SK-N-SH (cell line): Measurements from ENCODE around the gene NTRK3. TPM values are rescaled to one million over a fixed set of nuclear protein-coding genes. Genes with fewer than 3 reads are reported as not detected.

Source experiments
- CTCF ChIA-PET: fragments of 300-600, 350-600 bp; formaldehyde crosslinking; extraction: SDS; loops from one replicate; lab custom pipeline; 2021; lab: Yijun Ruan, JAX
- POLR2A ChIA-PET: fragments of 350-600 bp; sonication (Branson Sonifier 250); formaldehyde crosslinking; extraction: SDS; loops from one replicate; lab custom pipeline; 2020; ENCODE audit warnings: antibody characterized with exemption, inconsistent platforms; lab: Yijun Ruan, JAX
- DNase-seq: peaks from one replicate; pipeline ENCODE4 v3.0.0; 2012
- H2AFZ ChIP-seq: fragments of 200-600 bp; sonication (generic); 2 replicates; pipeline ENCODE4 v1.8.1; 2016; ENCODE audit warnings: antibody characterized with exemption, mild to moderate bottlenecking, low read depth
- H3F3A ChIP-seq: fragments of 200-600 bp; sonication (generic); replicated peaks from 2 replicates; pipeline ENCODE3; 2016; ENCODE audit warnings: antibody characterized with exemption, mild to moderate bottlenecking; ENCODE audit not compliant: insufficient read depth
- H3K27ac ChIP-seq, 2 experiments: fragments of 200-500 bp in 1 of 2; fragments of 200-600 bp in 1 of 2; sonication (Bioruptor generic) in 1 of 2; sonication (generic), shearing (Covaris generic) in 1 of 2; 2 replicates each; pipeline versions ENCODE4 v1.5.1 to v1.6.1; 2014 to 2016; ENCODE audit warnings: low read depth in 2 of 2, inconsistent platforms in 1 of 2, low read length in 1 of 2, mild to moderate bottlenecking in 1 of 2, mixed read lengths in 1 of 2
- H3K27me3 ChIP-seq: fragments of 200-600 bp; sonication (generic), shearing (Covaris generic); 2 replicates; pipeline ENCODE4 v1.6.1; 2016; ENCODE audit warnings: mixed run types; ENCODE audit not compliant: insufficient read depth
- H3K36me3 ChIP-seq, 2 experiments: fragments of 200-500 bp in 1 of 2; fragments of 200-600 bp in 1 of 2; sonication (Bioruptor generic) in 1 of 2; sonication (generic) in 1 of 2; replicated peaks in 1 of 2; 2 replicates each; pipeline versions ENCODE3 to v1.5.1; 2014 to 2016; ENCODE audit warnings: low read length in 1 of 2, mild to moderate bottlenecking in 1 of 2; ENCODE audit not compliant: insufficient read depth in 2 of 2, control insufficient read depth in 1 of 2
- H3K4me1 ChIP-seq, 2 experiments: fragments of 200-500 bp in 1 of 2; fragments of 200-600 bp in 1 of 2; sonication (Bioruptor generic) in 1 of 2; sonication (generic), shearing (Covaris generic) in 1 of 2; 2 replicates each; pipeline versions ENCODE4 v1.5.1 to v1.6.1; 2014 to 2016; ENCODE audit warnings: low read depth in 1 of 2, low read length in 1 of 2, mixed run types in 1 of 2; ENCODE audit not compliant: insufficient read depth in 2 of 2, control insufficient read depth in 1 of 2
- H3K4me2 ChIP-seq: fragments of 200-600 bp; sonication (generic), shearing (Covaris generic); 2 replicates; pipeline ENCODE4 v1.6.1; 2017; ENCODE audit warnings: mixed run types
- H3K4me3 ChIP-seq, 2 experiments: fragments of 200-500 bp in 1 of 2; fragments of 200-600 bp in 1 of 2; sonication (Bioruptor generic) in 1 of 2; sonication (generic), shearing (Covaris generic) in 1 of 2; 2 replicates each; pipeline versions ENCODE4 v1.5.1 to v1.8.1; 2014 to 2016; ENCODE audit warnings: low read depth in 2 of 2, inconsistent platforms in 1 of 2, low read length in 1 of 2, mild to moderate bottlenecking in 1 of 2, mixed read lengths in 1 of 2, moderate library complexity in 1 of 2
- H3K79me2 ChIP-seq: fragments of 200-600 bp; sonication (generic); 2 replicates; pipeline ENCODE4 v1.8.1; 2017; ENCODE audit warnings: mild to moderate bottlenecking; ENCODE audit not compliant: insufficient read depth
- H3K9ac ChIP-seq: fragments of 200-600 bp; sonication (generic); 2 replicates; pipeline ENCODE4 v1.6.1; 2017; ENCODE audit warnings: mixed run types
- H3K9me2 ChIP-seq: fragments of 200-600 bp; sonication (generic); 2 replicates; pipeline ENCODE4 v1.6.1; 2017; ENCODE audit warnings: mixed run types
- H3K9me3 ChIP-seq: fragments of 200-600 bp; sonication (generic); 2 replicates; pipeline ENCODE4 v1.6.1; 2017; ENCODE audit warnings: mixed run types, mild to moderate bottlenecking, moderate library complexity
- H4K20me1 ChIP-seq: fragments of 200-600 bp; sonication (generic); 2 replicates; pipeline ENCODE4 v1.6.1; 2017; ENCODE audit warnings: mild to moderate bottlenecking, mixed run types; ENCODE audit not compliant: insufficient read depth
- ELF1 ChIP-seq: IDR thresholded peaks from 2 replicates; pipeline ENCODE4 v1.4.0; 2012
- FOSL2 ChIP-seq: IDR thresholded peaks from 2 replicates; pipeline ENCODE4 v1.4.0; 2012; ENCODE audit warnings: low read depth, mild to moderate bottlenecking, moderate library complexity, borderline replicate concordance
- FOXJ3 ChIP-seq: sonication (generic); formaldehyde crosslinking; IDR thresholded peaks from 2 replicates; pipeline ENCODE4 v1.5.1; 2020; ENCODE audit warnings: mild to moderate bottlenecking, missing genetic modification reagents
- FOXM1 ChIP-seq: IDR thresholded peaks from 2 replicates; pipeline ENCODE4 v1.4.0; 2012; ENCODE audit warnings: low read depth, mild to moderate bottlenecking
- GABPA ChIP-seq: IDR thresholded peaks from 2 replicates; pipeline ENCODE4 v1.4.0; 2012; ENCODE audit warnings: low read depth, mild to moderate bottlenecking
- GATA2 ChIP-seq: sonication (generic); formaldehyde crosslinking; IDR thresholded peaks from 2 replicates; pipeline ENCODE4 v1.5.0; 2020; ENCODE audit warnings: mild to moderate bottlenecking, missing genetic modification reagents
- JUND ChIP-seq: IDR thresholded peaks from 2 replicates; pipeline ENCODE4 v1.4.0; 2012
- MEF2A ChIP-seq: IDR thresholded peaks from 2 replicates; pipeline ENCODE4 v1.4.0; 2012; ENCODE audit warnings: low read depth, borderline replicate concordance
- MXI1 ChIP-seq: IDR thresholded peaks from 2 replicates; pipeline ENCODE4 v1.6.1; 2012; ENCODE audit warnings: mild to moderate bottlenecking, low read depth, low read length, improper control_type of control experiment
- NRF1 ChIP-seq: IDR thresholded peaks from 2 replicates; pipeline ENCODE4 v1.6.1; 2012; ENCODE audit warnings: low read depth, mild to moderate bottlenecking, low read length
- POLR2AphosphoS5 ChIP-seq: IDR thresholded peaks from 2 replicates; pipeline ENCODE4 v1.6.1; 2012; ENCODE audit warnings: low read depth, low read length
- RCOR1 ChIP-seq: fragments of 150-350 bp; IDR thresholded peaks from 2 replicates; pipeline ENCODE4 v1.6.1; 2017; ENCODE audit warnings: antibody characterized with exemption, low read length
- RFX5 ChIP-seq: IDR thresholded peaks from 2 replicates; pipeline ENCODE4 v1.6.1; 2012; ENCODE audit warnings: mild to moderate bottlenecking, improper control_type of control experiment, low read length
- RXRA ChIP-seq: IDR thresholded peaks from 2 replicates; pipeline ENCODE4 v1.4.0; 2012; ENCODE audit warnings: low read depth, mild to moderate bottlenecking, borderline replicate concordance
- SIN3A ChIP-seq: IDR thresholded peaks from 2 replicates; pipeline ENCODE4 v1.6.1; 2012; ENCODE audit warnings: low read depth, mild to moderate bottlenecking, low read length, moderate library complexity, borderline replicate concordance
- YY1 ChIP-seq: IDR thresholded peaks from 2 replicates; pipeline ENCODE4 v1.4.0; 2012; ENCODE audit warnings: low read depth, mild to moderate bottlenecking
- WGBS: methylation state at CpG from one replicate; pipeline ENCODE4 v1.1.6; 2017; ENCODE audit warnings: low lambda C conversion rate; 5-methylcytosine and 5-hydroxymethylcytosine counted together
- polyA plus RNA-seq, 3 experiments: library from polyadenylated mRNA; depleted of rRNA; stranded (reverse); fragments of >200 nt; gene quantifications; 2 replicates each; pipeline ENCODE4 v1.2.3, GENCODE V29; 2012
- TF ChIP-seq, protein P1 (sequence below): IDR thresholded peaks from 2 replicates; pipeline ENCODE4 v1.4.0; 2012; ENCODE audit warnings: low read depth, borderline replicate concordance
- TF ChIP-seq, protein P2 (sequence below): IDR thresholded peaks from 2 replicates; pipeline ENCODE4 v1.4.0; 2012; ENCODE audit warnings: low read depth
- TF ChIP-seq, protein P3 (sequence below): fragments of 200-600 bp; sonication (generic); IDR thresholded peaks from 2 replicates; pipeline ENCODE4 v1.6.1; 2017; ENCODE audit warnings: antibody characterized with exemption, mild to moderate bottlenecking, moderate library complexity

NTRK3 gene
- polyA plus RNA-seq, 1 of the 3 experiments (the other 2 are of a cell fraction) = 2.6 TPM

DNA sequence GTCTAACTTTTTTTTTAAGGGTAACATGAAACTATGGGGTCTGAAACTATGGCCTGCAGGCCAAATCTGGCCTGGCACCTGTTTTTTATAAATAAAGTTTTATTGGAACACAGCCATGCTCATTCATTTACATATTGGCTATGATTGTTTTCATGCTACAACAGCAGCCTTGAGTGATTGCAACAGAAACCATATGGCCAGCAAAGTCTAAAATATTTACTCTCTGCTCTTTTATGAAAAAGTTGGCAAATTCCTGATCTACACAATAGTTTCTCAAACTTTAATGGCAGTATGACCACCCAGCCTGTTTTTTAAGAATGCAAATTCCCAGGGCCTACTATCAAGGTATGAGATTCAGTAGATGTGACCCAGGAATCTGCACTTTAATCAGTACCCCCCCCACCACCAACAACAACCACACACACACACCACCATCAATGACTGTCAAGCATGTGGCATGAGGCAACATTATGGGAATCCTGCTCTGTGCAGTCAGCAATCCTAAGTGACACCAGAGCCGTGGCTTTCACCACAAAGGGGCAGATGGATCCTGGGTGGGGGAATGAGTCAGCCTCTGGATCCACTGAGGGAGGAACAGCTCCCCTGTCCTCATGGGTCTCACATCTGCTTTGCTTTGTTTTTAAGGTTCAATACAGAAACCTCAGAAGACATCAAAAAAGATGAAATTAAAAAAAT is 142.8 kb downstream of the NTRK3 start:
- POLR2A ChIA-PET = no interaction called here
- TF ChIP-seq ELF1 (no peak), FOXJ3 (CRISPR knock-in tag) (no peak), FOSL2 (no peak)
- TF ChIP-seq, all 33 proteins: peak for 0
- no peaks in the 10 kb centered on the region for H3K9me2 ChIP-seq
- H3K27ac ChIP-seq = no peak overlapping the region
- no peaks in the 10 kb centered on the region for H3K79me2 ChIP-seq
- H3K4me2 ChIP-seq = no peak overlapping the region
- no peaks in the 10 kb centered on the region for H3K36me3 ChIP-seq
- H3F3A ChIP-seq = no peaks in the 10 kb centered on the region
- no peaks in the 10 kb centered on the region for H3K27me3 ChIP-seq
- CTCF ChIA-PET = no interaction called here
- no peaks in the 10 kb centered on the region for H4K20me1 ChIP-seq
- H3K9me3 ChIP-seq = no peaks in the 10 kb centered on the region
- WGBS = 14% methylated on average over 1 of the region's 1 CpG
- no peaks in the 10 kb centered on the region for H3K4me1 ChIP-seq
- H2AFZ ChIP-seq = no peak overlapping the region
- no peak overlapping the region for H3K4me3 ChIP-seq
- H3K9ac ChIP-seq = no peak overlapping the region
- no peak for DNase-seq

DNA sequence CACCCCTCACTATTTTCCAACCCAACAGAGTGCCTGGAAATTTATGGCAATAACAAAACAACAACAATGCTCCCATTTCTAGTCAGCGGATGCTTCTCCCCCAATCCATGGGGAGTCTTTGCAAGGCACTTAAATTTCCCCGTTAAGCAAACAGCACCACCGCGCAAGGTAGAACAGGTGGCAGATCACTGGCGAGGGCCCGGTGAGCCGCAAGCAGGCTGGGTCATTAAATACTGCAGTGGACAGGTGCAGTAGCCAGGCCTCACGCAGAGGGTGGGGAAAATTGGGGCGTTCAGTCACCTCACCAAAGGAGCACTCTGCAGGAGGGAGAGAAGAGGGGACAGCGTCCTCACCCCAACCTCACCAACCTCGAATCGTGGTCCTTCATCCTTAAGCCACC is 147.5 kb downstream of the NTRK3 start:
- Histone ChIP-seq H3K4me3 (no peak overlapping the region), H3K4me2 (no peak overlapping the region), H2AFZ (no peak overlapping the region), H3K27ac (no peak overlapping the region), H3K79me2 (no peaks in the 10 kb centered on the region), H3K9me3 (no peaks in the 10 kb centered on the region), H3F3A (no peaks in the 10 kb centered on the region), H3K4me1 (no peaks in the 10 kb centered on the region), H3K27me3 (no peaks in the 10 kb centered on the region), H3K9me2 (no peaks in the 10 kb centered on the region), H4K20me1 (no peaks in the 10 kb centered on the region), H3K9ac (no peak overlapping the region), H3K36me3 (no peaks in the 10 kb centered on the region)
- DNase-seq = no peak
- ChIA-PET POLR2A (no interaction called here), CTCF (interaction anchor here (1.1 to 1.6 kb wide), 2 partner anchors 9 to 137 kb away, joined by 3 to 4 read pairs; no protein-coding TSS in a partner anchor)
- TF ChIP-seq, protein P1, sequence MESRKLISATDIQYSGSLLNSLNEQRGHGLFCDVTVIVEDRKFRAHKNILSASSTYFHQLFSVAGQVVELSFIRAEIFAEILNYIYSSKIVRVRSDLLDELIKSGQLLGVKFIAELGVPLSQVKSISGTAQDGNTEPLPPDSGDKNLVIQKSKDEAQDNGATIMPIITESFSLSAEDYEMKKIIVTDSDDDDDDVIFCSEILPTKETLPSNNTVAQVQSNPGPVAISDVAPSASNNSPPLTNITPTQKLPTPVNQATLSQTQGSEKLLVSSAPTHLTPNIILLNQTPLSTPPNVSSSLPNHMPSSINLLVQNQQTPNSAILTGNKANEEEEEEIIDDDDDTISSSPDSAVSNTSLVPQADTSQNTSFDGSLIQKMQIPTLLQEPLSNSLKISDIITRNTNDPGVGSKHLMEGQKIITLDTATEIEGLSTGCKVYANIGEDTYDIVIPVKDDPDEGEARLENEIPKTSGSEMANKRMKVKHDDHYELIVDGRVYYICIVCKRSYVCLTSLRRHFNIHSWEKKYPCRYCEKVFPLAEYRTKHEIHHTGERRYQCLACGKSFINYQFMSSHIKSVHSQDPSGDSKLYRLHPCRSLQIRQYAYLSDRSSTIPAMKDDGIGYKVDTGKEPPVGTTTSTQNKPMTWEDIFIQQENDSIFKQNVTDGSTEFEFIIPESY = no peak
- TF ChIP-seq MXI1 (no peak), MEF2A (no peak), NRF1 (no peak)
- TF ChIP-seq, protein P2, sequence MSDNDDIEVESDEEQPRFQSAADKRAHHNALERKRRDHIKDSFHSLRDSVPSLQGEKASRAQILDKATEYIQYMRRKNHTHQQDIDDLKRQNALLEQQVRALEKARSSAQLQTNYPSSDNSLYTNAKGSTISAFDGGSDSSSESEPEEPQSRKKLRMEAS = no peak
- WGBS = 56% methylated on average over 12 of the region's 12 CpGs

DNA sequence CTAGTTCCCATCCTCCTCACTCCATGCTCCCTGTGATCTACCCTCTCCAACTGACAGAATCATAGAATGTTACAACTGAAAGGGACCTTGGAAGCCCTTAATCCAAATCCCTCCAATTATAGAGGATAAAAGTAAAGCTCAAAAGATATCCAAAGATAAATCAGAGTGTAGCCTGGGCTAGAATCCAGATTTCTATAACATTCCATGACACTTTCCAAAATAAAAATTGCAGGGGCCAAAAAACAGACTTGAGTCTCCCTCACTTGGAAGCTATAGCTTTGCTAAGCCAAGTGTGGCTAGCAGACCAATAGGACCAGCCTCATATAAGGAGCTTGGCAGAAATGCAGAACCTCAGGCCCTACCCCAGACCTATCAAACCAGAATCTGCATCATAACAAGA is 148.1 kb downstream of the NTRK3 start:
- Histone ChIP-seq H3K4me3 (no peak overlapping the region), H3K4me1 (no peaks in the 10 kb centered on the region), H4K20me1 (no peaks in the 10 kb centered on the region), H3K27ac (no peak overlapping the region), H3K9me2 (no peaks in the 10 kb centered on the region), H3F3A (no peaks in the 10 kb centered on the region), H3K36me3 (no peaks in the 10 kb centered on the region), H3K27me3 (no peaks in the 10 kb centered on the region), H3K9ac (no peak overlapping the region), H3K79me2 (no peaks in the 10 kb centered on the region), H3K9me3 (no peaks in the 10 kb centered on the region), H3K4me2 (no peak overlapping the region), H2AFZ (no peak overlapping the region)
- ChIA-PET CTCF (no interaction called here), POLR2A (no interaction called here)
- TF ChIP-seq GATA2 (CRISPR knock-in tag) (no peak), FOXJ3 (CRISPR knock-in tag) (no peak), GABPA (no peak), SIN3A (no peak), MEF2A (no peak), JUND (no peak), RCOR1 (no peak), FOSL2 (no peak), FOXM1 (no peak), MXI1 (no peak), POLR2AphosphoS5 (no peak), YY1 (no peak), RFX5 (no peak), RXRA (no peak)
- TF ChIP-seq, protein P3, sequence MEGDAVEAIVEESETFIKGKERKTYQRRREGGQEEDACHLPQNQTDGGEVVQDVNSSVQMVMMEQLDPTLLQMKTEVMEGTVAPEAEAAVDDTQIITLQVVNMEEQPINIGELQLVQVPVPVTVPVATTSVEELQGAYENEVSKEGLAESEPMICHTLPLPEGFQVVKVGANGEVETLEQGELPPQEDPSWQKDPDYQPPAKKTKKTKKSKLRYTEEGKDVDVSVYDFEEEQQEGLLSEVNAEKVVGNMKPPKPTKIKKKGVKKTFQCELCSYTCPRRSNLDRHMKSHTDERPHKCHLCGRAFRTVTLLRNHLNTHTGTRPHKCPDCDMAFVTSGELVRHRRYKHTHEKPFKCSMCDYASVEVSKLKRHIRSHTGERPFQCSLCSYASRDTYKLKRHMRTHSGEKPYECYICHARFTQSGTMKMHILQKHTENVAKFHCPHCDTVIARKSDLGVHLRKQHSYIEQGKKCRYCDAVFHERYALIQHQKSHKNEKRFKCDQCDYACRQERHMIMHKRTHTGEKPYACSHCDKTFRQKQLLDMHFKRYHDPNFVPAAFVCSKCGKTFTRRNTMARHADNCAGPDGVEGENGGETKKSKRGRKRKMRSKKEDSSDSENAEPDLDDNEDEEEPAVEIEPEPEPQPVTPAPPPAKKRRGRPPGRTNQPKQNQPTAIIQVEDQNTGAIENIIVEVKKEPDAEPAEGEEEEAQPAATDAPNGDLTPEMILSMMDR = no peak
- TF ChIP-seq, protein P2 = no peak
- no peak for DNase-seq
